SH-SY5Y (cell line): Measurements from ENCODE around the gene KCNJ16.

Experiments used
- GATA2 ChIP-seq: IDR thresholded peaks from 2 replicates; pipeline ENCODE4 v1.6.1; 2011; ENCODE audit warnings: mild to moderate bottlenecking, low read depth, low read length
- GATA3 ChIP-seq: IDR thresholded peaks from 2 replicates; pipeline ENCODE4 v1.6.1; 2011; ENCODE audit warnings: low read depth, mild to moderate bottlenecking, low read length, moderate library complexity

GRCh38 chr17:70091696-70092095, 16.7 kb downstream of the KCNJ16 start:
- no peak for TF ChIP-seq GATA2
- TF ChIP-seq GATA3: no peak
